ENCODE results near the gene MAD1L1.

MAD1L1 gene

DNA sequence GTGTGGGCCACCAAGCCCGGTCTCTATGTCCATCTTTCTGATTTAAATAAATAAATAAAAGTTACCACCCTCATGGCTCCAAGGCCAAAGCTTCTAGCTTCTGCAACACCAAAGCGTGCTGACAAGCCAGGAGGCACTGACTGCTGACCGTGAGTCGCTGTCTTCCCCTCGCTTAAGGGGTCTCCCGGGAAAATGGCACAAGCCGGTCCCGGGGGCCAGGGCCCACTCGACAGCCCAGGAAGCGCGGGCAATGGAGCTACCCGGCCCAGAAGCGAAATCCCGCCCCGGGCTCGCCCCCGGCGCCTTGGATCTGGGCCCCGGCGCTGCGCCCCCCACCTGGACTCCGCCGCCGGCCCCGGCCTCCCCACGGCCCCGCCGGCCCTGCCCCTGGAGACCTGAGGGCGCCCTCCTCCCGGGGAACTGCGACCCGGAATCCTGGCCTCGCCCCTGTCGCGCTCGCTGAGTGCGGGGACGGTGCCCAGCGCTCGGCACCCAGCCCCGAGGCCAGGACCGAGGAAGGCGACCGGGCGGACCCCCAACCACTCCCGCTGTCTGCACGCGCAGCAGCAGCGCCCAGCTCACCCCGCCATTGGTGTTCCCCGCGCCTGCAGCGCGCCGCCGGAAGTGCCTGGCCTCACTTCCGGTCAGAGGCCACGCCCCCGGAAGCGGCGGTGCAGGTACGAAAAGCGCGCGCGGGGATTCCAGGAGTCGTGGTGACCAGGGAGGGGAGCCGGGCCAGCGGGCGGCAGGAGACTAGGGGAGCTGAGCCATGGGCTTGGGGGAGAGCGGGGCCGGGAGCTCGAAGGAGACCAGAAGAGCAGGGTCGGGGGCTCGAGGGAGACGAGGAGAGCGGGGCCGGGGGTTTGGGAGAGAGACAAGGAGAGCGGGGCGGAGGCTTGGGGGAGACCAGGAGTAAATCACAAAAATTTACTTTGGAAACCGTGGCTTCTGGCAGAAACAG is 9.1 kb upstream of the MAD1L1 start, which contains the start of the genes MRM2 and NUDT1:
Gene MRM2 (minus strand): TSS at position 626 of the 961 bp plus-strand sequence. CDS start 36 bp downstream, at position 590.
Gene NUDT1 (plus strand): TSS at position 647 of the 961 bp plus-strand sequence. CDS start 2,349 bp downstream, outside the sequence.
- DNase-seq, result peak; percentile 91

DNA sequence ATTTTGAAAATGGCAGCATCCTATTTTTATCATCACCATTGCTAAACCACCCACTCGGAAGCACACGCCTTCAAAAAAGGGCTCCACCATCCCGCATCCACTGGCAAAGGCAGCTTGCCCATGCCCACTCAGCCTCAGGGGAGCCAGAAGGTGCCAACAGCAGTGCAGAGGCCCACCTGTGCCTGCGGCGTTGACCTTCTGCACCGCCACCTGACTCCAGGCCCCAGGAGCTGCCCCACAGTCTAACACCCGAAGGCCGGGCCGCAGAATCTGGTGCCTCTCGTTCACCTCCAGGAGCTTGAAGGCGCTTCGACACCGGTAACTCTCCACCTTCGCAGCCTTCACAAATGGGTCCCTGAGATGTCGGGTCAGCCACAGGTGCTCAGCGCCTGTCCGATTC is 6.5 kb upstream of the MAD1L1 start:
- DNase-seq, result no peak

DNA sequence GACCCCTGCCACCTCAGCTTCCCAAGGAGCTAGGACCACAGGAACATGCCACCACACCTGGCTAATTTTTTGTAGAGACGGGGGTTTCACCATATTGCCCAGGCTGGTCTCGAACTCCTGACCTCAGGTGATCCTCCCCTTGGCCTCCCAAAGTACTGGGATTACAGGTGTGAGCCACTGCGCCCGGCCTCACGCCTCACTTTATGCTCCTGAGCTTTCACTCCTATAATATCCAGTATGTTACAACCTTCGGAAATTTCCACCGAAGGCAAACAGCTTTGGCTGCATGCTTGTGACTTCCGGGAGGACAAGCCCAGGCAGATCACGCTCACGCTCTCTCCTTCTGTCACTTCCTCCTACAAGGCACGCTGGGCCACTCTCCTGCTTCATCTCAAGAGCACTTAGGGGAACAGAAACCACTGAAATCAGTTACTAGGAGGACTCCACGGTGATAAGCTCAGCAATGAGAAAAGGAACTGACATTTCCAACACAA is 4.4 kb upstream of the MAD1L1 start:
- no peak for DNase-seq

DNA sequence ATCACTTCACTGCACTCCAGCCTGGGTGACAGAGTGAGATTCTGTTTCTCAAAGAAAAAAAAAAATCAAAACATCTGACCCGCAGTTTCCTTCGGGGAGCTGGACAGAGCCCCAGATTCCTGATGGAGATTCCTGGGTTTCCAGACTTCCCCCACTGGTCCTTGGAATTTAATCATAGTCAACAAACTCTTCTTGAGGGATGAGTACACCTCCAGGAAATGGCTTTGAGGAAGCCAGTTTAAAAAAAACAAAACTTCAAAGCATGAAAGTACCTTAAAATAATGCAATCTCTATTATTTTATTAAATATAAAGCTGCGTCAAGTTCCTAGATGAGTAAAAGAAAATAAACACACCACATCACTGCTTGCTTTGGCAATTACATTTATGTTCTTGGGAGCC is 1.2 kb upstream of the MAD1L1 start:
- no peak for DNase-seq

DNA sequence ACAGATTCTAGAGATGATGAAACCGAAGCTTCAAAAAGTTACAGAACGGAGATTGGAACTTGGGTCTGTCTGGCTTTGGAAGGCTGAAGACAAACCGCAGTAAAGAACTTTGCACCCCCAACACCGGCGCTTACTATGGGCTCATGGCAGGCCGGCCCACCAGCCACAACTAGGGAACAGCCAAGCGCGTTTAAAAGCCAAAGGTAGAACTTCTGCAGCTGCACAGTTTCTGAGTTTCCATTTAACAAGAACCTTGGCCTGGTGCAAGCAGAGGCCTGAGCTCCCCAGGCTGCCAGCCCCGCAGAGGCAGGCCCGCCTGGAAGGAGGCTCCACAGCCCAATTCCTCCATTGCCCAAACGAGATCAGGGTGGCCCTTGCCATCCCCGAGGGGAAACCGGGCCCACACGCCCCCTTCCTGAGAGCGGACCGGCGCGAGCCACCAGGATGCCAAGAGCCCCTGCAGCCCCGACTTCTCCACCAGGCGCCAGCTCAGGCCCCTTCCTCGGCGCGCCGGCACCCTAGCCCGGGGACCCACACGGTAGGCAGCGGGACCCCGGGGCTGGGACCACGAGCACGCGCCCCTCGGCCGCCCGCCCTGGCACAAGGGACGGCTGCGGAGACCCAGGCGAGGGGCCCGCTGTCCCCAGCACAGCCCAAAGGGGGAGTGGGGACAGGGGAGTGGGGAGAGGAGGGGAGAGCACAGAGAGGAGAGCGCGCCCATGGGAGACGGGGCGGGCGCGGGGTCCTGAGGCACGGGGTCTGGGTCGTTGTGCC is 566 bp downstream of the MAD1L1 start:
- peak; percentile 44 for DNase-seq

DNA sequence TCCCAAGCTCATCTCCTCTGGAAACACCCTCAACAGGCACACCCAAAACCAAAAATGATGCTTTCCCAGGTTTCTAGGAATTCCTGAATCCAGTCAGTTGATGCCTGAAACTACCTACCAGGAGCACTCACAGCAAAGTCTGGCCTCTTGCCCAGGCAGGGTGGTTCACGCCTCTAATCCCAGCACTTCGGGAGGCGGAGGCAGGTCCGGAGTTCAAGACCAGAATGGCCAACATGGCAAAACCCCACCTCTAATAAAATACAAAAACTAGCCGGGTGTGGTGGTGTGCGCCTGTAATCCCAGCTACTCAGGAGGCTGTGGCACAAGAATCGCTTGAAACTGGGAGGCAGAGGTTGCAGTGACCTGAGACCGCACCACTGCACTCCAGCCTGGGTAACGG is 1.9 kb downstream of the MAD1L1 start:
- no peak for DNase-seq

DNA sequence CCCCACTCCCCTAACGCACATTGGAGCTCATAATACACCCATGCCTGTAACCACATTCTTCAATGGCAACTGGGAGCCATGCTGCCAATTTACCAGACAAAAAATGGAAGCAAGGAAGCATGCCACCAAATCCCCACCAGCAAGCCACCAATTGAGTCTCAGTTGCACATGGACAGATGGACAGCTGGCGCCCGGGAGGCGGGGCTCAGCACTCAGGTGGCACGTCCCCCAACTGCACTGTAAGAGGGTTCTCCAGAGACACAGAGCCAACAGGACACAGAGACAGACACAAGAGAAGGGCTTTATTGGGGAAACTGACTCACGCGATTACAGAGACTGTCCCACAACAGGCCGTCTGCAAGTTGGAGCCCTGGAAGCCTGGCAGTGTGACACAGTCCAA is 2.5 kb downstream of the MAD1L1 start:
- no peak for DNase-seq

DNA sequence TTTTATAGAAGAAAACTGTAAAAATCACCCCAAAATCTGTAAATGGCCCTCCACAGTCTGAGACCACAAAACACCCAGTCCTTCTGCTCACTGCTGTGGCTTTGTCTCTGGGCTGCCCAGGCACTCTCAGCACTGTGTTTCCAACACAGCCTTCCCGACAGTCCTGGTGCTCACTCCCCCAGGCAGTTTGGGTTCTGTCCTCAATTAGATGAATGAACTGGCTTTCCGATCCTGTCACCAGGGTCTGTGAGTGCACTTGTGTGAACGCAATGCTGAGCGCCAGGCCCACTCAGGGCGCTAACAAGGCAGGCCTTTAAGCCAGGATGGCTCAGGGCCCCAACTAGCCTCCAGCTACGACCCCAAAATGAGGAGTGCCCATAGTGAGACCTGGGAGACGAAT is 3.3 kb downstream of the MAD1L1 start:
- DNase-seq, result no peak

DNA sequence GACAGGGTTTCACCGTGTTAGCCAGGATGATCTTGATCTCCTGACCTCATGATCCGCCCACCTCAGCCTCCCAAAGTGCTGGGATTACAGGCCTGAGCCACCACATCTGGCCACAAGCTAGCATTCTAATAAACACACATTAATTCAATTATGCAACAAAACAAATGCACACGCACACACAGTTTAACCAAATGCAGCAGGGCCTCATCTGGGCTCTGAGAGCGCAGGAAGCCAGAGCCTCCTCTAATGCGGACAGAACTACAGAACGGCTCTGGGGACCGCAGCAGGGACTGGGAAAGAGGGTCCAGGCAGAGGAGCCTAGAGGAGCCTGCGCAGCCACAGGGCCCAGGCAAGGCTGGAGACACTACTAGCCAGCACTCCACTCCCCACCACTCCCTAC is 3.8 kb downstream of the MAD1L1 start:
- DNase-seq, result no peak

DNA sequence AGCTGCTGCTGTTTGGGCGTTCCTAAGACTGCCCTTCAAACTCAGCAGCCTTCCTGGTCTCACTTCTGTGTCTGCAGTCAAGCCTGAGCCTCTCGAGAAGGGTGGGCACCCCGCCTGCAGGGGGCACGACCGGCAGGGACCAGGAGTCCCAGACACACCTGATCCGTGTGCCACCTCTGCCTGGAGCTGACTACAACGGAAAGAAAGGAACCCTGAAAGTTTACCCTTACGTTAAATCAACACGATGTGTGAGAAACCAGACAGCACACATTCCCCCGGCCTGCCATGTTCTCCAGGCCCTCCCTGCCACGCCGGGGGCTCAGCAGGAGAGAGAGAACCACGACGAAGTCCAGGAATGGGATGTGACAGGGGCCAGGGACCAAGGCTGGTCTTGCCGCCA is 5.0 kb downstream of the MAD1L1 start:
- DNase-seq, result no peak

DNA sequence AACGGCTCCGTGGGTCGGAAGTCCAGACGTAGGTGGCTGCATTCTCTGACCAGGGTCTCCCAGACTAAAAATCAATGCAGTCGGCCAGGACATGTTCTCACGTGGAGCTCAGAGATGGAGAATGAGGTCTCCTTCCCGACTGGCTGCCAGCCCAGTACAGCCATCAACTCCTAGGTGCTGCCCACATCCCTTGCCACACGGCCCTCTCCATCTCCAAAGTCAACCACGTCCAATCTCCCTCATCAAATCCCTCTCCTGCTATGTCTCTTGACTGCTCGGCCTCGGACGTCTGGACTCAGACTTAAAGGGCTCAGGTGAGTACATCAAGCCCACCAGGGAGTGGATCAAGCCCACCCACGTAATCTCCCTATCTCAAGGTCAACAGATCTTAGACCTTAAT is 6.9 kb downstream of the MAD1L1 start:
- DNase-seq, result no peak

DNA sequence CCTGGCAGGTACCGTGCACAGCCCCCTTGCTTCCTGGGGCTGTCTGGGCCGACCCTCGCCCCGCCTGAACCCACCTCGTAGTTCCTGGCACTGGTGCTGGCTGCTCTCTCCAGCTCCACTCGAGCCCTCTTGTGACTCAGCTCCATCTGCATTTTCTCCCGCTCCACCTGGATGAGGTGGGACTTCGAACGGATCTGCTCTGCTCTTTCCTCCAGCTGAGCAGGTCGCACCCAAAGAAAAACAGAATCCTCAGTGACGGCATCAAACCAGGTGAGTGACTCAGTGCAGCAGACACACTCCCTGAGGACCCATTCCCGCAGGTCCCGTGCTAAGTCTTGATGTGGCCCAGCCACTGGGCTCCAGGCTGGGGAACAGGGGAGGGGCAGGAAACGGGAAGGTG is 7.4 kb downstream of the MAD1L1 start:
- no peak for DNase-seq

DNA sequence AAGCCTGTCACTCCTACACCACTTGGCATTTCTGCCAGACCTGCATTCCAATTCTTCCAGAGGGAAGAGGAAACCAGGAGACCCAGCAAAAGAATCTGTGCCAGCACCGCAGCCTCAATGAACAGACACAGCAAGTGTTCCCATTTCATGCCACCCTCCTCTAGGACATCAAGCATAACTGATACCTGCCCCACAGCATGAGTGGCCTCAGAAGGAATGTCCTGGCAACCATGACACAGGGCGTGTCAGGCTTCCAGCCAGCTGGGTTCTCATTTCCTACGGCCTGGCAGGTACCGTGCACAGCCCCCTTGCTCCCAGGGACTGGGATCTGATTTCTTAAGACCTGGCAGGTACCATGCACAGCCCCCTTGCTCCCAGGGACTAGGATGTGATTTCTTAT is 7.8 kb downstream of the MAD1L1 start:
- DNase-seq, result no peak

DNA sequence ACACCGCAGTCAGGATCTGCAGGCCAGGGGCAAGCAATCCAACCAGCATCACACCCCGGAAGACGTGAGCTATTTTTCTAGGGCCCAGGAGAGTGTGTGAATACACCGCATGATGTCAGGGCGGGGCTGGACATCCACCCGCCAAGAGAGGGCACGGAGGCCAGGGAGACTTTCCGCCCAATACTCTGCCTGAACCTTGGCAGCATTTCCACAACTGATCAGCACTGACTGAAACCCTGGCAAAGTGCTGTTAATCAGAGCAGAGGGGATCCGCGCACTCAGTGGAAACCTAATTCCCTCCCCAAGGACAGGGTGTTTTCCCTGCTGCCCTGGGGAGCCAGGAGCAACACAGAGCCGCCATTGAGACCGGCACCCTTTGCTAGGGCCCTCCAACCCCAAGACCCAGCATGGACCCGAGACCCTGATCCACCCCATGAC is 8.2 kb downstream of the MAD1L1 start:
- DNase-seq, result no peak

DNA sequence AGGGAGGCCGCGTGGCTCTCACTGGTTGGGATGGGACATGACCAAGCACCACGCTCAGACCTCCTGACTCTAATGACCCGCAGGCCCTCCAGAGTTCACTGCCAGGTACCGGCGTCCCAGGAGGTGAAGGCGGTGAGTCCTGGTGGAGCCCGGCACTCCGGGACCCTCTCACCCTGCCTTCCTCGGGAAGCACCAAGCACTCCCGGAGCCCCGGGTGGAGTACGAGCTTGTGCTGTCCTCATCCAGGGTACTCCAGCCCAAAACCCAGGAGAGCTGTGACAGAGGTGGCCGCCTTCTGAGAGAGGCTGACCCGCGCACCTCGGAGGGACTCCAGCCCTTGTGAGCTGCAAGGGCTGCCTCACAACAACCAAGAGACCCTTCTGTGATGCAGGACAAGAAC is 9.4 kb downstream of the MAD1L1 start:
- no peak for DNase-seq

DNA sequence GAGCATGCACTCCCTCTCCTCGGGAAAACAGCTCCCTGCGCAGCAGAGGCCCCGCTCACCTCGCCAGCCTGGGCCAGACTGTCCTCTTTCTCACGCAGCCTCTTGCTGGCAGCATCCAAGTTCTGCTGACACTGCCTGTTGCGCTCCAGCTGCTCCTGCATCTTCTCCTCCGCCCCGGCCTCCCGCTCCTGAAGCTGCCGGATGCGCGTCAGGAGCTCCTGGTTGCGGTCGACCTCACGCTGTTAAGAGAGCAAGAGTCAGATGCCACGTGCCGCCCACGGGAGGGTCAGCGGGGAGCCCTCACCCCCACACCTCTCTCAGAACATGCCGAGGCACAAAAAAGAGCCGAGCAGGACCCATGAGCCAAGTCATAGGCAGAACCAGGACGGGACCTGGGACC is 10.2 kb downstream of the MAD1L1 start:
- DNase-seq, result no peak

DNA sequence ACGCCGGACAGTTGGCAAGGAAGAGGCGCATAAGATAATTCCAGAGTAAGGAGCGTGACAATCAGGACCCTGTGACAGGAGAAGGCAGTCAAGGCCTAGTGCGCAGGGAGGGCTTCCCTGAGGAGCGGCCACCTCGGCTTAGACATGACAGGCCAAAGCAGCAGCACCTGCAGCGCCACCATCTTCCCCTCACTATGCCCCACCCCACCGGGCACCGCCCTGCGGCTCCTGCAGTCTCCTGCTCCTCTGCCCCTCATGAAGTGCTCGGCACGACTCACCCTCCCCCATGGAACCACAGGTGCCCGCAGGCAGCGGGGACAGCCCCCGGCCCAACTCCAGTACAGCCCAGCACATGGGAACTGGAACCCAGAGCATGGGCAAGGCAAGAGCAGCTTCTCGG is 11.8 kb downstream of the MAD1L1 start:
- no peak for DNase-seq

DNA sequence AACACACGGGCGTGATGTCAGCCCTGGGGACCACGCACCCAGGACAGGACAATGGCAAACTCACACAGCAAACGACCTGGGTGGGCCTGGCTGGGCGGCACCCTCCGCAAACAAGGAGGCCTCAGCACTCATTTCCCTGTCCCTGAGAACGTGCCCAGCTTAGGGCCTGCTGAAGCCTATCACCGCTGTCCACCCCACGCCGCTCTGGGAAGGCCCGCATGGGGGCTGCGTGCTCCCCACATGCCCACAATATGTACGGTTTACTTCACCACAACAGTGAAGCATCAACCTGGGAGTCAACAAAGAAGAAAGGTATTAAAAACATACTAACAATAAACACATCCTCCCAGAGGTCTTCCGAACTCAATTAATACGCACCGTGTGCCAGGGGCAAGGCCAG is 12.2 kb downstream of the MAD1L1 start:
- no peak for DNase-seq

DNA sequence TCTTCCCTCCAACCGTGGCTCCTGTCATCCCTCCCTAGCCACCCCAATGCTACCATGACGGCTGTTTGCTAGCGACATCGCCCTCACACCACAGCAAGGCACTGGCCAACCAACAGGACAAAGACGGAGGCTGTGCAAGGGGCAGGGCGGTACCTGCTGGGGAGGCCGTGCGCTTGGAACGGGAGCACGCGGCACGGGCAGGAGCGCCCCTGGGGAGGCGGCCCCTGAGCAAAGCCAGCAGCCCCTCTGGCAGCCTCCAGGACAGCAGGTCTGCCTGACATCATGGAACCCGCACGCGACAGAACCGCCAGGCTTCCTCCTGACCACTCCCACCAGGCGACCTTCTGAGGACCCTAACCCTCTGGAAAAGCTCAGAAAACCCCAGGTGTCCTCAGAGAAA is 12.7 kb downstream of the MAD1L1 start:
- DNase-seq, result no peak

DNA sequence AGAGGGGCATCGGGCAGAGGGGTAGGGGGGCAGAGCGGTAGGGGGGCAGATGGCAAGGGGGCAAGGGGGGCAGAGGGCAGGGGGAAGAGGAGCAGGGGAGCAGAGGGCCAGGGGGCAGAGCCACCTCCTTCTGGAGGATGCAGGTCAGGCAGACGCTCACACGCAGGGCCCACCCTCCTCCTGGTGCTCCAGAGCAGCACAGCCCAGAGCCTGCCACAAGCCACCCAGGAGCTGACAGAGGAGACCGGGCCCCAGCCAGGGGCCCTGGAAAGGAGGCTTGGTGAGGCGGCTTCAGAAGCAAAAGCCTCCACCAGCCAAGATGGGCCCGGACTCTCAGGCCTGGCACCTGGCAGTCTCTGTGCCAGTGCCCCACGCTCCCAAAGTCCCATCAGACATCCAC is 13.1 kb downstream of the MAD1L1 start:
- no peak for DNase-seq

DNA sequence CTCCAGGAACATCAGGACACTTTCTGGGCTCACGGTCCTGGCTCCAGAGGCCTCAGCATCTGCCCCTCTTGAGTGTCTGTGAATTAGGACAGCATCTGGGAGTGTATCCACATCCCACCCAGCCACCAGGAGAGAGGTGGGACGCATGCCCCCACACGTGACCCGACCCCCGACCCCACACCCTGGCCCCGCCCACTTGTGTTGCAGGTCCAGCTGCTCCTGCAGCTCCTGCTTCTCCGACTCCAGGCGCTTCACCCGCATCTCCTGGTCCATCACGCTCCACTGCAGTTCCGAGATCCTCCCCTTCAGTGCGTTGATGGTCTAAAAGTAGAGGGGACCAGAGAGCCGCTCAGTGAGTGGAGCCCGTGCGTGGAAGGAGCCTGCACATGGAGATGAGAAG is 13.6 kb downstream of the MAD1L1 start:
- DNase-seq, result no peak

DNA sequence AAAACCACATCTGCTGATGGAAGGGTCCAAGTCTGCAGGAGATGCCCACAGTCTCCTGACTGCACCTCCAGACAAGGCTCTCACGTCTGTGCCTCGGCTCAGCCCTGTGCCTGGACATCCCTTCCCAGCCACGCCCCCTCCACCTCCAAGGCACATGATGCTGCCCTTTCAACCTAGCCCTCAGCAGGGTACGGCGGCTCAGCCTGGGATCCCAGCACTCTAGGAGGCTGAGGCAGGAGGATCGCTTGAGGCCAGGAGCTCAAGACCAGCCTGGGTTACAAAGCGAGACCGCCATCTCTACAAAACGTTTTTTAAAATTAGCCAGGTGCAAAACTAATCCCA is 14.3 kb downstream of the MAD1L1 start:
- no peak for DNase-seq

DNA sequence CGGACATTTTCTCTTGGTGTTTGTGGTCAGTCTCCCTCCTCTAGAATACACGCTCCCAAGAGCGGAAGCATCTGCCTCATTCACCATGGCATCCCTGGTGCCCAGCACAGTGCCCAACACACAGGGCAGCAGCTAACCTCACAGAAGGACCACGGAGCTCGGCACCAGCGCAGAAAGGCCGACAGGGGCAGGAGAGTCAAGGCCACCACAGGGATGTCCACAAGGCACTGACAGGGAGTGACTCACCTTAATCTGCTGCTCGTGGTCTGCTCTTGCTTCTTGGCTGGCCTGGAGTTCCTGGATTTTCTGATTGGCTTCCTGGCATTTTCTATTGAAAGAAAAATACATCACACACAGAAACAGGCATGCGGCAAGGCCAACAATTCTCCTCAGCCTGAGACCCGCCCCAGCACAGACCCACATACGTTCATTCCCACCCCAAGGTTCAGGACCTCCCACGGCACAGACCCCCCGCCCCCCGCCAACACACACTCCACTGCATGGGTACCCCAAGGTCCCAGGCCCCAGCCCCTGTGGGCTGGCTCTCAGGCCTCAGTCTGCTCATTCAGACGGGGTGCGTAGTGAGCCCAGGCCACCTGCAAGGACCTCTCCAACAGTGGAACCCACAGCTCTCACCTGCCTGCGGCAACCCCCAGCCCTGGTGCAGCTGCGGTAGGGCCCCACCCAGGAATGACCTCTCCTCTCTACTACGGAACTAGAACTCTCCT is 14.9 kb downstream of the MAD1L1 start:
- DNase-seq, result no peak

All from activated CD4-positive, alpha-beta T cell treated with anti-CD3 and anti-CD28 coated beads, Interleukin-2, Interleukin-6, amounts not matched to agents 100 ng/mL and 50 ng/mL, durations not matched to agents 16 hours and 8 hours (primary cell).